Ishikawa (cell line): ENCODE measurements around the gene SYTL4.

Experiments
- EP300 ChIP-seq: IDR thresholded peaks from 2 replicates; pipeline ENCODE4 v1.6.1; 2012; ENCODE audit warnings: borderline replicate concordance
- TAF1 ChIP-seq: IDR thresholded peaks from 2 replicates; pipeline ENCODE4 v1.6.1; 2012; ENCODE audit warnings: low read depth, mild to moderate bottlenecking
- TCF12 ChIP-seq: IDR thresholded peaks from 2 replicates; pipeline ENCODE4 v1.6.1; 2012; ENCODE audit warnings: low read depth
- TEAD4 ChIP-seq: IDR thresholded peaks from 2 replicates; pipeline ENCODE4 v1.6.1; 2012

GRCh38 chrX:100745205-100745604 is 13.3 kb upstream of the SYTL4 start:
- no peak for TF ChIP-seq TAF1
- no peak for TF ChIP-seq TEAD4
- no peak for TF ChIP-seq TCF12
- no peak for TF ChIP-seq EP300
